ENCODE measurements around the gene DPT.
A peak's percentile ranks its signal among the peaks of the same experiment; 100 is the strongest.
"Not testable (repeated sequence)": the region's sequence is repeated elsewhere in the genome, so short reads cannot be mapped to it uniquely, and the experiment has no call there.

Gene DPT

GRCh38 chr1:168728473-168729404, at the start of gene DPT:
DPT (minus strand) TSS chr1:168729206; CDS start chr1:168729174, 32 bp downstream.
- peak; percentile 75 for DNase-seq

- DNase-seq = no peak
These were observed 46.4 kb upstream of the DPT start for GRCh38 chr1:168775366-168775765.

- peak; percentile 13 for DNase-seq
These were observed 45.2 kb upstream of the DPT start for GRCh38 chr1:168774241-168774640.

GRCh38 chr1:168772428-168773060, 43.5 kb upstream of the DPT start:
- no peak for DNase-seq

- DNase-seq = no peak
These were observed 42.2 kb upstream of the DPT start for GRCh38 chr1:168771104-168771630.

GRCh38 chr1:168769893-168770292, 40.9 kb upstream of the DPT start:
- DNase-seq = not testable (repeated sequence)

GRCh38 chr1:168767894-168768584, 39.0 kb upstream of the DPT start:
- DNase-seq = peak; percentile 50

- DNase-seq = no peak
These were observed 37.6 kb upstream of the DPT start for GRCh38 chr1:168766568-168766967.

- DNase-seq = no peak
These were observed 34.0 kb upstream of the DPT start for GRCh38 chr1:168763031-168763430.

- no peak for DNase-seq
These were observed 33.5 kb upstream of the DPT start for GRCh38 chr1:168762473-168762872.

GRCh38 chr1:168760781-168761180, 31.8 kb upstream of the DPT start:
- DNase-seq = no peak

- DNase-seq = no peak
These were observed 31.2 kb upstream of the DPT start for GRCh38 chr1:168760241-168760640.

- no peak for DNase-seq
These were observed 30.1 kb upstream of the DPT start for GRCh38 chr1:168759077-168759476.

GRCh38 chr1:168758503-168758902, 29.5 kb upstream of the DPT start:
- DNase-seq = no peak

- DNase-seq = no peak
These were observed 26.9 kb upstream of the DPT start for GRCh38 chr1:168755800-168756418.

- DNase-seq = peak; percentile 24
These were observed 23.3 kb upstream of the DPT start for GRCh38 chr1:168752171-168752832.

GRCh38 chr1:168751195-168751650, 22.2 kb upstream of the DPT start:
- DNase-seq = no peak

GRCh38 chr1:168742994-168743650, 14.1 kb upstream of the DPT start:
- no peak for DNase-seq

- DNase-seq = no peak
These were observed 13.4 kb upstream of the DPT start for GRCh38 chr1:168742386-168742785.

GRCh38 chr1:168739908-168740307, 10.9 kb upstream of the DPT start:
- DNase-seq = no peak

- no peak for DNase-seq
These were observed 7.5 kb upstream of the DPT start for GRCh38 chr1:168736520-168736919.

- DNase-seq = no peak
These were observed 7.0 kb upstream of the DPT start for GRCh38 chr1:168735974-168736373.

Data from fibroblast of skin of right quadriceps (primary cell).